Ectodermal cell (in vitro differentiated cells): Measurements from ENCODE around the gene PTPRC.

Experiments
- H3K27ac ChIP-seq: 2 replicates; pipeline ENCODE4 v1.7.0; 2013; ENCODE audit warnings: mild to moderate bottlenecking, low read depth, low read length; ENCODE audit not compliant: insufficient read depth, poor library complexity, severe bottlenecking
- H3K27me3 ChIP-seq: 2 replicates; pipeline ENCODE4 v1.7.0; 2013; ENCODE audit warnings: mild to moderate bottlenecking, low read length; ENCODE audit not compliant: insufficient read depth, control insufficient read depth, poor library complexity, severe bottlenecking
- H3K36me3 ChIP-seq: one replicate; pipeline ENCODE4 v1.7.0; 2013; ENCODE audit warnings: low read length; ENCODE audit not compliant: control insufficient read depth, insufficient read depth
- H3K4me1 ChIP-seq: one replicate; pipeline ENCODE4 v1.7.0; 2013; ENCODE audit warnings: low read length; ENCODE audit not compliant: control insufficient read depth, insufficient read depth
- H3K4me3 ChIP-seq: 2 replicates; pipeline ENCODE4 v1.7.0; 2013; ENCODE audit warnings: low read depth, low read length, control low read depth; ENCODE audit not compliant: insufficient read depth
- H3K9me3 ChIP-seq: 2 replicates; pipeline ENCODE4 v1.7.0; 2013; ENCODE audit warnings: mild to moderate bottlenecking, low read length, moderate library complexity; ENCODE audit not compliant: control insufficient read depth
- WGBS, 2 experiments: methylation state at CpG; one replicate each; pipeline ENCODE4 v1.1.7; 2013; ENCODE audit warnings: missing lambda C conversion rate in 2 of 2; 5-methylcytosine and 5-hydroxymethylcytosine counted together

PTPRC gene

DNA sequence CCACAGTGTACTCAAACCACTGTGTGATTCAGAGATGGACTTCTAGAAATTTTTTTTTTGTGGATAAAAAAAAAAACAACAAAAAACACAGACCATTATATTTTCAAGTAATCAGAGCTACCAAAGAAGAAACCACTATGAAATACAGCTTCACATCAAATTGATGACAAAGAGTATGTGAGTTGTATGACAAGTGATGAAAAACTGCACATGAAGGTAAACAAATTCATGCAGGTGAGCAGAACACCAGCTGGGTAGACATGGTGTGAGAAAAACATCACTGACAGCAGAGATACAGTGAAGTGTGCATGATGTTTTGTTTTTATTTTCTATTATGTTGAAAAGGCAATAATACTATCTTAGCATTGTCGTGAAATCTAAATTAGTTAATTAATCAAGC is 8.0 kb upstream of the PTPRC start:
- no CpG with 5 or more reads among the region's 1 CpG for WGBS, 2 experiments
- Histone ChIP-seq H3K27ac (no peak overlapping the region), H3K27me3 (no peaks in the 10 kb centered on the region), H3K9me3 (no peaks in the 10 kb centered on the region), H3K36me3 (no peaks in the 10 kb centered on the region), H3K4me1 (no peaks in the 10 kb centered on the region), H3K4me3 (no peak overlapping the region)

DNA sequence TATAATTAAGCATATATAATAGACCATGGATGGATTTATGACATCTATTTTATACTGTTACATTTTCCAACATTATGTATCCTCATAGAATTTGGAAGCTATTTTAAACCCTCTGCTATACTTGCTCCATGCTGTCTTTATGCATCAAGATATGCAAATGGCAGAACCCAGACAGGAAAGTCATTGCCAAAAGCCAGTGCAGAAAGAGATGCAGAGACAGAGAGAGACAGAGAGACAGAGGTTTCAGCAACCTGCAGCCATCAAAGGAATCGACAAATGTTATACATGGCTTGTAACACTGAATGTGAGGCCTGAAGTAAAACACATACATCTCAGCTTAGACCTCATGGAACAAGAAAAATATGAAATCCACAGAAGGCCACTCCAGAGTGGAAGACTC is 7.5 kb upstream of the PTPRC start:
- 86 to 87% methylated on average over 1 of the region's 1 CpG for WGBS, 2 experiments
- Histone ChIP-seq H3K27me3 (no peaks in the 10 kb centered on the region), H3K4me3 (no peak overlapping the region), H3K27ac (no peak overlapping the region), H3K36me3 (no peaks in the 10 kb centered on the region), H3K9me3 (no peaks in the 10 kb centered on the region), H3K4me1 (no peaks in the 10 kb centered on the region)

DNA sequence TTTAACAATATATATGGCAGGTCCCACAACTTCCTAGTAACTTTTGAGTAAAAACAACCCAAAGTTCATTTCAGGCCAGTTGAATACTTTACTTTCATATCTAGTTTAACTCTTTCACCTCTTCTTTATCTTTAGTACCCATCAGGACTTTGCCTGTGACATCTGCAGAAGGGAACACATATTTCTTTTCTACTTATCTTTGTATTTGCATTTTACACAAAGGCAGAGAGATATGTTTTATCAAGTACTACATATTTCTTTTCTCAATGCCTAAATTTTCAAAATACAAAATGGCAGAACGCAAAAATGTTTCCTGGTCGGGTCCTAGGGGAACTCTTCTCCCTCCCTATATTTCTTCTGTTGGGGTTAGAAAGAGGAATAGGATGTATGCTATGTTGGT is 6.8 kb upstream of the PTPRC start:
- H3K4me1 ChIP-seq: no peaks in the 10 kb centered on the region
- no peak overlapping the region for H3K4me3 ChIP-seq
- H3K36me3 ChIP-seq: no peaks in the 10 kb centered on the region
- H3K27ac ChIP-seq: no peak overlapping the region
- no peaks in the 10 kb centered on the region for H3K27me3 ChIP-seq
- WGBS, 2 experiments: no CpG with 5 or more reads among the region's 2 CpGs
- no peaks in the 10 kb centered on the region for H3K9me3 ChIP-seq

DNA sequence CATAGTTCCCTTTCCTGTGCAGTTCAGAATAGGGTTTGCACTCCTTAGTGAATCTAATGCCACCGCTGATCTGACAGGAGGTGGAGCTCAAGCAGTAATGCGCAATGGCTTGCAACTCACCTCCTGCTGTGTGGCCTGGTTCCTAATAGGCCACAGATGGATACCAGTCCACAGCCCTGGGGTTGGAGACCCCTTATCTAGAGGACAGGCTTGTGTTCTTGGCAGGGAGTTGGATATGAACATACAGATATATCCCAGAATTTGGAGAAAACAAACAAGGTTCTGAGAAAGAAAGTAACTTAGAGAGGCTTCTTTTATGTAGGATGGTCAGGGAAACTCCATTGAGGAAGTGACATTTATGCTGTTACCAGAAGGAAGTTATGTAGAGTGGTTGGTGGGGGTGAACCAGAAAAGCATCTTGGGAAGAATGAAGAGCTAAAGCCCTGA is 5.1 kb upstream of the PTPRC start:
- 95% methylated on average over 2 of the region's 2 CpGs for WGBS, 2 experiments
- no peaks in the 10 kb centered on the region for H3K9me3 ChIP-seq

DNA sequence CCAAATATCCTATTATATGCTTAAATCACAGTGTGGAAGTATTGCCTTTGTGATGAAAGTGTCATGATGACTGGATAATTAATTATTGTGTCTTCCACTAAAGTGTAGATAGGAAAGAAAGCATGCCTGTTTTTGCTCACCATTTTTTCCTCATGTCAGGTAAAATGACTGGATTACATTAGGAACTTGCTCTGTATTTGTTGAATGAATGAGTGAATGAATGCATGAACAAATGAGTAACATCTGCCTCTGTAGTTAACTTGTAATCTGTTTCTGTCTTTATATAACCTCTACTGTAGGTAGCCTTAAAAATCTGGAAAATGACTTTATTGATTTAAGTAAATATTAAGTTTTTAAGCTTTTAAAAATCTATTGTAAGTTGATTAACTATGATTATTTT is 2.9 kb upstream of the PTPRC start:
- no peak overlapping the region for H3K27ac ChIP-seq
- no peaks in the 10 kb centered on the region for H3K4me1 ChIP-seq
- no peaks in the 10 kb centered on the region for H3K36me3 ChIP-seq

More for the DNA sequence above, 5.1 kb upstream of the PTPRC start:
- no peaks in the 10 kb centered on the region for H3K4me1 ChIP-seq
- no peak overlapping the region for H3K4me3 ChIP-seq
- no peak overlapping the region for H3K27ac ChIP-seq
- no peaks in the 10 kb centered on the region for H3K27me3 ChIP-seq
- no peaks in the 10 kb centered on the region for H3K36me3 ChIP-seq

DNA sequence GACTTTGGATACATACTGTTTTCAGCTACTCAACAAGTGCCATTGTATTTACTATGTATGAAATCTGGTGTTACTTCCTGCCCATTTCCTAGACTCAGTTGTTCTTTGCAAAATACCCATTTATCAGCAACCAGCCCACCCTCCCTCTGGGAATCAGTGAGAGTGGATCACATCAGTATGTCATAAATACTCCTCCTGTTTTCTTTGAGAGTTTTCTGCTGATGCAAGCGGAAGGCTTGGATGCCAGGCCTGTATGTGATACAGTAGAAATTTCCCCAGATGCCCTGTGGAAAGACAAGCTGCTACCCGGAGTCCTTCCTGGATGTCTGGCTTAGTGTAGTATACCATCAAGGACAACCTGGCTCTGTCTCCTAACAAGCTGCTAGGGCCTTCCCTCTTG is 2.4 kb upstream of the PTPRC start:
- Histone ChIP-seq H3K4me3 (no peak overlapping the region), H3K27ac (no peak overlapping the region), H3K9me3 (no peaks in the 10 kb centered on the region), H3K27me3 (no peaks in the 10 kb centered on the region), H3K4me1 (no peaks in the 10 kb centered on the region), H3K36me3 (no peaks in the 10 kb centered on the region)
- 94 to 97% methylated on average over 2 of the region's 2 CpGs for WGBS, 2 experiments

More for the DNA sequence above, 2.9 kb upstream of the PTPRC start:
- Histone ChIP-seq H3K9me3 (no peaks in the 10 kb centered on the region), H3K27me3 (no peaks in the 10 kb centered on the region), H3K4me3 (no peak overlapping the region)

DNA sequence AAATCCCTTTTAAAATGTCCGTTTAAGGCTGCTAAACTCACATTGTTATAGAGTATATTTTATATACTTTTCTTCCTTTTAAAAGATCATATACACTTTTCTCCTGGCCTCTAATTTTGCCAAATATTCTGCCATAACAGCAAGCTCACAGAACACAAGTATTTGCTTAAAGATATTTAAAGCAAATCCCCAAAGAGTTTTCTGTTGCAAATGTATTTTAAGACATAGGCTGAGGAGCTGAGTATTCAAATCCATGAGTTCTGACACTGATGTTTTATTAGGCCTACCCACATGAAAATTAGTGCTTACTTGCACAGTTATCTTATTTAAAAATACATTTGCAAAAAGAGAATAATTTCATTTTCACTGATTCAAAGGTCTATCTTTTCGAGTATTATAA is 1.7 kb upstream of the PTPRC start:
- H3K4me3 ChIP-seq: no peak overlapping the region
- H3K27ac ChIP-seq: no peak overlapping the region
- H3K36me3 ChIP-seq: no peaks in the 10 kb centered on the region
- no peaks in the 10 kb centered on the region for H3K4me1 ChIP-seq
- no CpG with 5 or more reads among the region's 2 CpGs for WGBS, 2 experiments
- H3K9me3 ChIP-seq: no peaks in the 10 kb centered on the region
- H3K27me3 ChIP-seq: no peaks in the 10 kb centered on the region

DNA sequence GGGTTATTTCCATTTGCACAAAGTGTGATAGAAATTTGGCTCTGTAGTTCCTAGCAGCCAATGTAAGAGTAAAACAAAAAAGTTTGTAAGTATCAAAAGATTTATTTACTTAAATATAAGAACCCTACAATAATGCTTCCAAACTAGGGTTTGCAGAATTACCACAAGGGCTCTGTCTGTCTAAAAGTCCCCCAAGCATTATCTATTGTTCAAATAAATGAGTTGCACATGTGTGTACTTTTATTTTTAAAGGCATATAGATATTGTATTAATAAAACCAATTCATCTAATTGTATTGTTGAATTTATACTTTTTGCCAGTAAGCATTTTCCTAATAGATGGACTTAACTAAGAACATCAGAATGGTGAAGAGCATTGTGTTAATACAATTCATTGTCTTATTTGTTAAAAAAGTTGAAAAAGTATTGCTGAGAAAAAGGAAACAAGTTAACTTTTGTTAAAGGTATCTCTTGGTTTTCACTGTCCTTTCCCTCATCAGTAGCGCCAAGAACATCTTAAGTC is 863 bp upstream of the PTPRC start:
- Histone ChIP-seq H3K27me3 (no peaks in the 10 kb centered on the region), H3K36me3 (no peaks in the 10 kb centered on the region), H3K27ac (no peak overlapping the region), H3K4me1 (no peaks in the 10 kb centered on the region), H3K4me3 (no peak overlapping the region), H3K9me3 (no peaks in the 10 kb centered on the region)
- 95 to 100% methylated on average over 1 of the region's 1 CpG for WGBS, 2 experiments

DNA sequence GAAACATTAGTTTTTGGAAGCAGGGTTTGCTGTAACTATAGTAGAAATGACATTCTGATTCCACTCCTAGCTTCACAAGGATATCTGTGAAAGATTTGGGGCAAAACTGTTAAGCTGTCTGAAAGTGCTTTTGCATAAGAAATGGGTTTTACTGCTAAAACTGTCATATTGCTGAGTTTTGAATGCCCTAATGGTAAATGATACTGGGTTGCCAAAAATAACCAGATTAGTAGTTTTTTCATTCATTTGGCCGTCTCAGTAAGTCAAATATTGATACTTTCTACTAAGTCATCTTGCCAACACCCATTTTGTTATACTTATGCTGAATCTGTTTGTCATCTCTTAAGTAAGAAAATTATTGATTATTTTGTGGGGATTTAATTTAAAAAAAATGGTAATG is 399 bp upstream of the PTPRC start:
- no peaks in the 10 kb centered on the region for H3K4me1 ChIP-seq
- 83 to 94% methylated on average over 1 of the region's 1 CpG for WGBS, 2 experiments

DNA sequence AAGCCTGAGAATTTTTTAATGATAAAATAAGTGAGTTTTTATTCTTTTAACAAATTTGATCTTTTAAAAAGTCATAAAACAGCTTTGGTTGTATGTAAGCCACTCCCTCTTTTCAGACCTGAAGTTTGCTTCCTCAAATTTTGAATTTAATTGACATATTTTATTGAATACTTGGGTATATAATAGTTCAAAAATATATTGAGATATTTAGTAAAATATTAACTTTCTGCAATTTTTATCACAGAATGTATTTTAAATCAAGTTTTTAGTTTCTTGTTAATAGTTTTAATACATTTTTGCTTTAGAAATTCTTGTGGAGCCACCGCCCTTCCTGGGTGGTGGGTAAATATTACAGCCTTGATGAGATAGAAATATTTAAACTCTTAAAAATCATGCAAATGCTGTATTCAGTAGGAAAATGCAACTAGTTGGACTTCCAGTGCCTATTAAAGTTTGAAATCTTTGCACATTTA is 867 bp downstream of the PTPRC start:
- no peaks in the 10 kb centered on the region for H3K36me3 ChIP-seq
- no peaks in the 10 kb centered on the region for H3K27me3 ChIP-seq
- H3K27ac ChIP-seq: no peak overlapping the region
- 100% methylated on average over 1 of the region's 1 CpG; no CpG with 5 or more reads in 1 of the 2 experiments for WGBS, 2 experiments
- H3K4me3 ChIP-seq: no peak overlapping the region
- H3K9me3 ChIP-seq: no peaks in the 10 kb centered on the region
- H3K4me1 ChIP-seq: no peaks in the 10 kb centered on the region

More for the DNA sequence above, 399 bp upstream of the PTPRC start:
- Histone ChIP-seq H3K27me3 (no peaks in the 10 kb centered on the region), H3K9me3 (no peaks in the 10 kb centered on the region), H3K36me3 (no peaks in the 10 kb centered on the region), H3K4me3 (no peak overlapping the region), H3K27ac (no peak overlapping the region)

DNA sequence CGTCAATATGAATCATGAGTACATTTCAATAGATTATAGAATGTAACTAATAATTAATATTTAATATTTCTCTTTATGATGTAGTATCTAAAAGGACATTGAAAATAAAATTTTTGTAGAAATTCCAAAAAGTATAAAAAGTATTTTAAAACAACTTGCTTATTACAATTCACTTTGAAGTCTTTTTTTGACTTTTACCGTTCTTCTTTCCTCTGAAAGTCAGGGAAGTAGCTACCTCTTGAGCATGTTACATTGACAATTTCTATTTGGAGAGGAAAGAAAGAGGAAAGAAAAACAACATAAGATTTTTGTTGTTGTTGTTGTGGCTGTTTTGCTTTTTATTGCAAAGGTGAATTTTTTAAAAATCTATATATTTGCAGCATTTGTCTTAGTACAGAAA is 1.3 kb downstream of the PTPRC start:
- Histone ChIP-seq H3K4me1 (no peaks in the 10 kb centered on the region), H3K9me3 (no peaks in the 10 kb centered on the region), H3K27ac (no peak overlapping the region), H3K27me3 (no peaks in the 10 kb centered on the region), H3K36me3 (no peaks in the 10 kb centered on the region), H3K4me3 (no peak overlapping the region)
- WGBS, 2 experiments: 100% methylated on average over 1 of the region's 2 CpGs; no CpG with 5 or more reads in 1 of the 2 experiments
